ENCODE data around the gene ONECUT3.
"Not testable (repeated sequence)": the region's sequence is repeated elsewhere in the genome, so short reads cannot be mapped to it uniquely, and the experiment has no call there.

The ONECUT3 gene

DNA sequence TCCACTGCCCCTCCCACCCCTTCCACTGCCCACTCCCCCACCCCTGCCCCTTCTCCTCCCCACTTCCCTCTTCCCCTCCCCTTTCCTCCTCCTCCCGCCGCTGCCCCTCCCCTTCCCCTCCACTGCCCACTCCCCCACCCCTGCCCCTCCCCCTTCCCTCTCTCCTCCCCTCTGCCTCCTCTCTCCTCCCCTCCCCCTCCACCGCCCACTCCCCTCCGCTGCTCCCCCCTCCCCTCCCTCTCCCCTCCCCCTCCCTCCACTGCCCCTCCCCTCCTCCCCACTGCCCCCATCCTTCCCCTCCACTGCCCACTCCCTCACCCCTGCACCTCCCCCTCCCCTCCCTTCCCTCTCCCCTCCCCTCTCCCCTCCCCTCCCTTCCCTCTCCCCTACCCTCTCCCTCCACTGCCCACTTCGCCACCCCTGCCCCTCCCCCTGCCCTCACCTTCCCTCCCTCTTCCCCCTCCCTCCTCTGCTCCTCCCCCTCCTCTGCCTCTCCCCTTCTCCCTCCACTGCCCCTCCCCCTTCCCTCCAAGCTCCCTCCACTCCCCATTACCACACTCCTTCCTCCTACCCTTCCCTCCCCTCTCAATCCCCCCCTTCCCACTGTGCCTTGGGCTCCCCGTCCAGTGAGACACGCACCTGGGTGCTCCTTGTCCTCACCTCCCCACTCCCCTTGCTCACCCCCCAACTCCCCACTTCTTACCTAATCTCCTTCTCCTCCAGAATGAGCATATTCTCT is 36.9 kb downstream of the ONECUT3 start:
- no peak for DNase-seq (ENCODE audit: low read depth)
- no peak for TF ChIP-seq CTCF (conservative IDR thresholded peaks at IDR 0.05; ENCODE audit: low read length)
- no peak overlapping the region for H3K4me3 ChIP-seq (ENCODE audit: low read length)

GRCh38 chr19:1791879-1792278 is 38.6 kb downstream of the ONECUT3 start:
- no peak for TF ChIP-seq CTCF (conservative IDR thresholded peaks at IDR 0.05; ENCODE audit: low read length)
- no peak for DNase-seq (ENCODE audit: low read depth)
- H3K4me3 ChIP-seq (ENCODE audit: low read length): no peak overlapping the region

DNA sequence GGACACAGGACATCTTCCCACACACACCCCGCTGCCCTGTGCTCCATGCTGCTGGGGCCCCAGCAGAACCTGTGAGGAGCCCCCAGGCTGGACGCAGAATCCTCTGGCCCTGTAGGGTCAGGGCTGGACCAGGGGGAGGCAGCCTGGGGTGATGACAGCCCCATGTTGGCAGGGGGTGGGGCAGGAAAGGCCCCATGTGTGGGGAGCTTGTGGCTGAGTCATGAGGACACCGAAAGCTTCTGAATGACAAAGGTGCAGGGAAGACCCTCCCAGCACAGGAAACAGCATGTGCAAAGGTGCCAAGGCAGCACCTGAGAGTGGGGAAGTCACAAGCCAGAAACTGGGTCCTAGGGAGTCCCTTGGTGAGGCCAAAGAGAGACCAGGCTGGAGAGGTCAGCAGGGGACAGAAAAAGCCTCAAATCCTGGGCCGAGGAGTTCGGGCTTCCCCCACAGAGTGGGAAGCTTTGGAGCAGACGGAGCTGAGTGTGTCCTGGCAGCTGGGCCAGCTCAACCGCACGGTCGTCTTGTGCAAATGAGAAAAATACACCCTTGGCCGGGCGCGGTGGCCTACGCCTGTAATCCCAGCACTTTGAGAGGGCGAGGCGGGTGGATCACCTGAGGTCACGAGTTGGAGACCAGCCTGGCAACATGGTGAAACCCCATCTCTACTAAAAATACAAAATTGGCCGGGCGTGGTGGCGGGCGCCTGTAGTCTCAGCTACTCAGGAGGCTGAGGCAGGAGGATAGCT is 41.3 kb downstream of the ONECUT3 start:
- no peak for TF ChIP-seq CTCF (conservative IDR thresholded peaks at IDR 0.05; ENCODE audit: low read length)
- no peak for DNase-seq (ENCODE audit: low read depth)
- H3K4me3 ChIP-seq (ENCODE audit: low read length): no peak overlapping the region

DNA sequence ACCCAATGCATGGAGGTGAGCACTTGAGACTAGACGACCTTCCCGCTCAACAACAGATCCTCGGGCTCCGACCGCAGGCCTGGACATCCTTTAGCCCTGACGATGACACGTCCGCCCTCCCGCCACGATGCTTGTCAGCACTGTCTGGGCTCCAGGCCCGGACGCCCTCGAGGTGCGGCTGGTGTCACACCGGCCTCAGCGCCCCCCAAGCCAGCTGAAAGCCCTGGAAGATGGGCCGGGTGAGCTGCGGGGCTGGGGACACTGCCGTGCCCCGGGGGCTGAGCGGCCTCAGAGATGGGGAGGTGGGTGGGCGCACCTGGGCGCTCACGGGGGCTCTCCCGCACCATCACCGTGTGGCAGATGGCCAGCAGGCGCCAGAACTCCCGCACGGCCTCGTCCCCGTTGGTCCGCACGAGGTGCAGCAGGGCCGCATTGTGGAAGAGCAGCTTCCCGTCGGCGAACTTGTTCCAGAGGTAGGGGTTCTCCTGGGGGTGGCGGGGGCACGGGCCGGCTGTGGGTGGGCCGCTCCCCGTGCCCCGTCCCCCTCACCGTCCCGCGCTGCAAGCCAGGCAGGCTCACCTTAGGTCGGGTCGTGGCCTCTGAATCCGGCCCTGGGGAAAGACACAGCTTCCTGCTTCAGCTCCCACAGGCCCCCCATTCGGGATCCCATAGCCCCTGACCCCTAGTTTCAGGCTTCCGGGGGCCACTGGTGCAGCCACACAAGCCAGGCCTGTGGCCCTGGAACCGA is 43.3 kb downstream of the ONECUT3 start:
- no peak overlapping the region for H3K4me3 ChIP-seq (ENCODE audit: low read length)
- no peak for TF ChIP-seq CTCF (conservative IDR thresholded peaks at IDR 0.05; ENCODE audit: low read length)
- no peak for DNase-seq (ENCODE audit: low read depth)

DNA sequence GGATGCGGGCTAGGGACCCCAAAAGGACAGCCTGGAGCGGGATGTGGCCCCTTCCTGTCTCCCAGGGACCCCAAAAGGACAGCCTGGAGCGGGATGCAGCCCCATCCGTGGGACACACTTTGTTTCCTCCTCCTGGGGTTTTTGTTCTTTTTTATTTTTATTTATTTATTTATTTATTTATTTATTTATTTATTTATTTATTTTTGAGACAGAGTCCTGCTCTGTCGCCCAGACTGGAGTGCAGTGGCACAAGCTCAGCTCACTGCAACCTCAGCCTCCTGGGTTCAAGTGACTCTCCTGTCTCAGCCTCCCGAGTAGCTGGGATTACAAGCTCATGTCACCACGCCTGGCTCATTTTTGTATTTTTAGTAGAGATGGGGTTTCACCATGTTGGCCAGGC is 44.0 kb downstream of the ONECUT3 start:
- DNase-seq (ENCODE audit: low read depth); H3K4me3 ChIP-seq (ENCODE audit: low read length): not testable (repeated sequence)

GRCh38 chr19:1799695-1800342 is 46.5 kb downstream of the ONECUT3 start:
- no peak for TF ChIP-seq CTCF (conservative IDR thresholded peaks at IDR 0.05; ENCODE audit: low read length)
- no peak for DNase-seq (ENCODE audit: low read depth)
- no peak overlapping the region for H3K4me3 ChIP-seq (ENCODE audit: low read length)

DNA sequence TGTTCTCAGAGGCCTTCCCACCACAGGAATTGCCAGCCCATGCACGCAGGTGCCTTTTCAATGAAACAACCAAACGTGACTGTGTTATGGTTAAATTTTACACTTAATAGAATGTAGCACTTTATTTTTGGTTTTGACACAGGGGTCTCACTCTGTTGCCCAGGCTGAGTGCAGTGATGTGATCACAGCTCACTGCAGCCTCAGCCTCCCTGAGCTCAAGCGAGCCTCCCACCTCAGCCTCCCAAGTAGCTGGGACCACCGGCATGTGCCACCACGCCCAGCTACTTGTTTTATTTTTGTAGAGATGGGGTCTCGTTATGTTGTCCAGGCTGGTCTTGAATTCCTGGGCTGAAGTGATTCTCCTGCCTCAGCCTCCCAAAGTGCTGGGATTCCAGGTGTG is 51.6 kb downstream of the ONECUT3 start:
- H3K4me3 ChIP-seq (ENCODE audit: low read length): no peak overlapping the region
- TF ChIP-seq CTCF (conservative IDR thresholded peaks at IDR 0.05; ENCODE audit: low read length): no peak
- no peak for DNase-seq (ENCODE audit: low read depth)

Data from AG10803 (cell line).